GM21423 (cell line): ENCODE results near the gene PCED1A.

Source experiments
- ATAC-seq: cut with Tn5 transposase; IDR thresholded peaks from one replicate; pipeline ENCODE4 v1.9.1; 2021; ENCODE audit warnings: mild to moderate bottlenecking, moderate library complexity; ENCODE audit not compliant: unreplicated experiment

The PCED1A gene

GRCh38 chr20:2840138-2840966 lies at the start of gene PCED1A, which contains the start of gene VPS16:
Gene PCED1A, minus strand, starts transcription at chr20:2840655. Its CDS starts 743 bp downstream, at chr20:2839912.
Gene VPS16, plus strand, starts transcription at chr20:2840745. Its CDS starts 30 bp downstream, at chr20:2840775.
- ATAC-seq = peak; percentile 93

GRCh38 chr20:2889797-2890196 lies 49.3 kb upstream of the PCED1A start:
- no peak for ATAC-seq

GRCh38 chr20:2889209-2889608 lies 48.8 kb upstream of the PCED1A start:
- no peak for ATAC-seq

GRCh38 chr20:2888224-2888955 lies 47.9 kb upstream of the PCED1A start:
- ATAC-seq = no peak

- ATAC-seq = no peak
These were observed 47.3 kb upstream of the PCED1A start for GRCh38 chr20:2887715-2888114.

GRCh38 chr20:2883726-2884637 lies 43.5 kb upstream of the PCED1A start:
- no peak for ATAC-seq

GRCh38 chr20:2880650-2881049 lies 40.2 kb upstream of the PCED1A start:
- no peak for ATAC-seq

- no peak for ATAC-seq
These were observed 38.7 kb upstream of the PCED1A start for GRCh38 chr20:2879146-2879545.

GRCh38 chr20:2878515-2878914 lies 38.1 kb upstream of the PCED1A start:
- no peak for ATAC-seq

GRCh38 chr20:2875690-2876203 lies 35.3 kb upstream of the PCED1A start:
- ATAC-seq = no peak

GRCh38 chr20:2874456-2874855 lies 34.0 kb upstream of the PCED1A start:
- no peak for ATAC-seq

- peak; percentile 37 for ATAC-seq
These were observed 33.2 kb upstream of the PCED1A start for GRCh38 chr20:2873747-2874041.

GRCh38 chr20:2873010-2873746 lies 32.7 kb upstream of the PCED1A start, which contains the start of gene PTPRA:
Gene PTPRA, plus strand, starts transcription at chr20:2873481. Its CDS starts 90,797 bp downstream, at chr20:2964278.
- peak; percentile 94 for ATAC-seq

GRCh38 chr20:2872459-2873009 lies 32.1 kb upstream of the PCED1A start:
- ATAC-seq = peak; percentile 24

GRCh38 chr20:2871661-2872458 lies 31.4 kb upstream of the PCED1A start:
- ATAC-seq = no peak

- ATAC-seq = no peak
These were observed 30.6 kb upstream of the PCED1A start for GRCh38 chr20:2871111-2871465.

- ATAC-seq = no peak
These were observed 28.9 kb upstream of the PCED1A start for GRCh38 chr20:2869381-2869780.

GRCh38 chr20:2867081-2867864 lies 26.8 kb upstream of the PCED1A start:
- no peak for ATAC-seq
